Liver (tissue), 3 donors: ENCODE measurements around the gene HBE1.

Experiments used
- ATF3 ChIP-seq: IDR thresholded peaks from 2 replicates; pipeline ENCODE4 v1.6.1; 2016; ENCODE audit warnings: antibody characterized with exemption
- CTCF ChIP-seq: fragments of 150-350 bp; IDR thresholded peaks from 2 replicates; pipeline ENCODE4 v1.5.1; 2017; ENCODE audit warnings: improper control_type of control experiment, low read depth, low read length; ENCODE audit not compliant: missing input control
- EGR1 ChIP-seq, 2 donors: IDR thresholded peaks; 2 replicates each; pipeline ENCODE4 v1.6.1; 2016 to 2018; ENCODE audit warnings: antibody characterized with exemption in 2 of 2, low read depth in 2 of 2
- GABPA ChIP-seq, 2 donors: IDR thresholded peaks in 1 of 2; conservative IDR thresholded peaks in 1 of 2; 2 replicates each; pipeline ENCODE4 v1.6.1; 2016; ENCODE audit warnings: antibody characterized with exemption in 2 of 2, mild to moderate bottlenecking in 1 of 2, moderate library complexity in 1 of 2
- HNF4A ChIP-seq, 2 donors: conservative IDR thresholded peaks; 2 replicates each; pipeline ENCODE4 v1.6.1; 2016; ENCODE audit warnings: antibody characterized with exemption in 2 of 2, mild to moderate bottlenecking in 2 of 2
- JUND ChIP-seq, 2 donors: IDR thresholded peaks; 2 replicates each; pipeline ENCODE4 v1.6.1; 2016; ENCODE audit warnings: antibody characterized with exemption in 2 of 2
- RAD21 ChIP-seq, 2 donors: IDR thresholded peaks; 2 replicates each; pipeline ENCODE4 v1.6.1; 2016; ENCODE audit warnings: antibody characterized with exemption in 2 of 2, mild to moderate bottlenecking in 2 of 2
- REST ChIP-seq: IDR thresholded peaks from 2 replicates; pipeline ENCODE4 v1.6.1; 2016; ENCODE audit warnings: antibody characterized with exemption, mild to moderate bottlenecking
- RXRA ChIP-seq, 2 donors: IDR thresholded peaks; 2 replicates each; pipeline ENCODE4 v1.6.1; 2017 to 2018; ENCODE audit warnings: antibody characterized with exemption in 2 of 2, mild to moderate bottlenecking in 1 of 2
- SP1 ChIP-seq: IDR thresholded peaks from 2 replicates; pipeline ENCODE4 v1.6.1; 2018; ENCODE audit warnings: antibody characterized with exemption, mild to moderate bottlenecking
- TAF1 ChIP-seq: conservative IDR thresholded peaks from 2 replicates; pipeline ENCODE4 v1.6.1; 2016; ENCODE audit warnings: antibody characterized with exemption, mild to moderate bottlenecking
- YY1 ChIP-seq: IDR thresholded peaks from 2 replicates; pipeline ENCODE4 v1.6.1; 2016; ENCODE audit warnings: antibody characterized with exemption, mild to moderate bottlenecking
- TF ChIP-seq, protein P1 (sequence below): IDR thresholded peaks from 2 replicates; pipeline ENCODE4 v1.6.1; 2016; ENCODE audit warnings: antibody characterized with exemption
- TF ChIP-seq, protein P2 (sequence below): IDR thresholded peaks from 2 replicates; pipeline ENCODE4 v1.6.1; 2016; ENCODE audit warnings: antibody characterized with exemption
- donor health status: healthy.
- donor health status: healthy.

DNA sequence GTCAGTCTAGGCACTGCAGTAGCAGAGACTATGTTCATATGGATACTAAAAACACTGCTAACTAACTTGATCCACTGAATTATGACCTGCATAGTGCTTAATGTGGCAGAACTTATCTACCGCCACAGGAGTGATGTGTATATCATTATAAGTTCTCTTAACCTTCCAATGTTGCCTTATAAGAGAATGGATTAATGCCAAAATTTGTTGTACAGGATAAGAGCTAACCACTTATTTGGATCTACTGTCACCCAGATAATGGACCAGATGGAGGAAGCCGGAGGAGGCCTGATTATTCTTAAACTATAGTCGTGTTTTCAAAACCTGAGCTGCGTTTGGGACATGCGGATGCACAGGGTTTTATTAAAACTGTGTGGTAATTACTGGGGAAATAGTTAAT lies 33.9 kb upstream of the HBE1 start:
- TF ChIP-seq CTCF = no peak
- TF ChIP-seq ATF3 = no peak
- TF ChIP-seq GABPA (IDR thresholded peaks at IDR 0.05 in 1 of 2, conservative IDR thresholded peaks at IDR 0.05 in 1 of 2) = no peak
- TF ChIP-seq JUND (IDR thresholded peaks at IDR 0.05) = no peak
- no peak for TF ChIP-seq RXRA (IDR thresholded peaks at IDR 0.05)
- no peak for TF ChIP-seq RAD21 (IDR thresholded peaks at IDR 0.05)
- TF ChIP-seq EGR1 (IDR thresholded peaks at IDR 0.05; ENCODE audit: low read depth in 2 of 2) = no peak
- no peak for TF ChIP-seq YY1
- TF ChIP-seq REST = no peak
- TF ChIP-seq TAF1 = no peak
- TF ChIP-seq, protein P1, sequence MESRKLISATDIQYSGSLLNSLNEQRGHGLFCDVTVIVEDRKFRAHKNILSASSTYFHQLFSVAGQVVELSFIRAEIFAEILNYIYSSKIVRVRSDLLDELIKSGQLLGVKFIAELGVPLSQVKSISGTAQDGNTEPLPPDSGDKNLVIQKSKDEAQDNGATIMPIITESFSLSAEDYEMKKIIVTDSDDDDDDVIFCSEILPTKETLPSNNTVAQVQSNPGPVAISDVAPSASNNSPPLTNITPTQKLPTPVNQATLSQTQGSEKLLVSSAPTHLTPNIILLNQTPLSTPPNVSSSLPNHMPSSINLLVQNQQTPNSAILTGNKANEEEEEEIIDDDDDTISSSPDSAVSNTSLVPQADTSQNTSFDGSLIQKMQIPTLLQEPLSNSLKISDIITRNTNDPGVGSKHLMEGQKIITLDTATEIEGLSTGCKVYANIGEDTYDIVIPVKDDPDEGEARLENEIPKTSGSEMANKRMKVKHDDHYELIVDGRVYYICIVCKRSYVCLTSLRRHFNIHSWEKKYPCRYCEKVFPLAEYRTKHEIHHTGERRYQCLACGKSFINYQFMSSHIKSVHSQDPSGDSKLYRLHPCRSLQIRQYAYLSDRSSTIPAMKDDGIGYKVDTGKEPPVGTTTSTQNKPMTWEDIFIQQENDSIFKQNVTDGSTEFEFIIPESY = no peak
- TF ChIP-seq, protein P2, sequence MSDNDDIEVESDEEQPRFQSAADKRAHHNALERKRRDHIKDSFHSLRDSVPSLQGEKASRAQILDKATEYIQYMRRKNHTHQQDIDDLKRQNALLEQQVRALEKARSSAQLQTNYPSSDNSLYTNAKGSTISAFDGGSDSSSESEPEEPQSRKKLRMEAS = no peak
- no peak for TF ChIP-seq SP1
- no peak for TF ChIP-seq HNF4A (conservative IDR thresholded peaks at IDR 0.05)
